ENCODE results near the gene CADM3.

CADM3 gene

DNA sequence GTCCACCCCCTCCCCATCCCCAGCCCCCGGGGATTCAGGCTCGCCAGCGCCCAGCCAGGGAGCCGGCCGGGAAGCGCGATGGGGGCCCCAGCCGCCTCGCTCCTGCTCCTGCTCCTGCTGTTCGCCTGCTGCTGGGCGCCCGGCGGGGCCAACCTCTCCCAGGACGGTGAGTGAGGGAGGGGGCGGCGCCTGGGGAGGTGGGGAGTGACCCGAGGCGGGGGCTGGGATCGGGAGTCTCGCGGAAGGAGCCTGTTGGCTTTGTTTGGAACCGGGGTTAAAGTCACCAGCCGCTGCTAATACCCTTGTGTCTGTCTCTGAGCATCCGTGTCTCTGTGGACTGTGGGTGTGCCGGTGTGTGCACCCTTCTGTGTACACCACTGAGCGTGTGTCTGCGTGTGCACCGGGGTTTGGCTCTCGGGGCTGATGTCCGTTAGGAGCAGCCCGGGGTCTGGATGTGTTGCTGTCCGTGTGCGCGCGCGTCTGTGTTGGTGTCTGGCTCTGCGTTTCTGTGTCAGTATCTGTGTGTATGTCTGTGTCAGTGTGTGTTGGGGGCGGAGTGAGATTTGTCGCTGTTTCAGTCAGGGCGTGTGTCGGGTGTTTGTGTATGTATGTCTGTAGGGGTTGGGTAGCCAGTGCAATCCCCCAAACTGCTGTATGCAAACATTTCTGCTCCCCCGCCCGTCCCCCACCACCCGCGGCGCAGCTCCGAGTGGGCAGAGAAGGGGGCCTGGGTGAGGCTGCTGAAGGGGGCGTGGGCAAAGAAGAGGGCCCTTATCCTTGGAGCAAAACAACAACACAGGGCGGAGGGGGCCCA, 480 bp downstream of the CADM3 start:
- intact Hi-C loops (cut with DNase I): no loop called here
- DNase-seq: peak in 36 of 42 donors; percentile 16 to 67 (median 44)

DNA sequence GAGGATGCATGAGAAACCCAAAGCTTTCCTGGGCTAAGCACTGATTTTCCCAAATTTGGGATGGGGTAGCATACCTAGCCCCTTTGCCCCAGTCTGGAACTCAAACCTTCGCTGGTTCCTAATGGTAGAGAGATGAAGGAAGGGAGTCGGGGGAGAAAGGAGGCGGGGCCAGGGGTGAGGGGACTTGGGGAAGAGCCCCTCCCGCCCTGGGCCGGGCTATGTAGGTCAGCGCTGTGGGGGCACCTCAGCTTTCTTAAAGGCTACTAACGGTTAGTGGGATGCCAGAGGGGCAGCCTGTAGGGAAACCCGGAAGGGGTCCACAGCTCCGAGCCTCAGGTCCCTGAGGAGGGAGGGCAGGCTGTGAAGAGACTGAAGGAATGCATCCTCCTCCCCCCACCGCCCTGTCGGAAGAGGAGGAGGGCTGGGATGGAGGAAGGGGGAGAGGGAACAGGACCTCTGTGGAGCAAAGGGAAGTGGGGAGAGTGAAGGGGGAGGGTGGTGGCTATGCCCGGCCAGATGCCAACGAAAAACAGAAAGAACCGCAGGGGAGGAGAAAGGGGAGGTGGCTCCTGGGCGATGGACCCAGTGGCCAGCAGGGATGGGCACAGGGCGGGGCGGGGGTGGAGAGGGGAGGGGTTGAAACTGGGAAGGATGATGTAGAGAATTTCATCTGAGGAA, 1.3 kb downstream of the CADM3 start:
- intact Hi-C loops (cut with DNase I): no loop called here
- peak in 23 of 42 donors; percentile 19 to 58 (median 33) for DNase-seq

DNA sequence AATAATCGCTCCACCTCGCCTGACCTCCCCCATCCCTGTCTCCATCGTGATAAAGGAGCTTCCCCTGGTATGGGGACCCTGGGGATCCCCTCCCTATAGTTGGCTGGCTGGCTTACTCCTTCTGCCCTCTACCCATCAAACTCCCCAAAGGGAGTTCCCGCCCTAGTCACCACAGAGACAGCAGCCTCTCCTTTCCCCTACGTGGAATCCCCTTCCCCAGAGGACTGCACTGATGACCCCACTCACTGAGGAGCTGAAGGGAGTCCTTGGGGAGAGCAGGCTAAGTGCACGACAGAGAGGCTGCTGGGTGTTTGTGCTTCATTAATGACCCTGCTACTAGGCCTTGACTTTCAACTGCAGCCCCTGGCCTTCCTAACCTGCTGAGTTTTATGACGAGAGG, 1.9 kb downstream of the CADM3 start:
- DNase-seq: no peak
- intact Hi-C loops (cut with DNase I): no loop called here

DNA sequence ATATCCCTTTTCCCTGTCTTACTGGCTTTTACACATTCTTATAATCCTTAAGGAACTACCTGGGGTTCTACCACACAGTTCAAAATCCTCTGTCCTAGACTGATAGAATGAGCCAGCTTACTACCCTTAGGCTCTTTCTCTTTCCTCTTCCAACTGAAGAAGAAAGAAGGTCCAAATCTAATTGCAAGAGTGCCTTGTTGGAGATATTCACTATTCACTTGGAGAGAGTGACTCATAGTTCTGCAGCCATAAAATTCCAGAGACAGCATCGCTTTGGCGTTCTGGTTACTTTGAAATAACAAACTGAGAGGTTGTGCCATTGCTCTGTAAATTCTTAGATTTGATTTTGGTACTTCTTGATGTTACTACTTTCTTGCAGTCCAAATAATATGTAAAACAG, 4.2 kb downstream of the CADM3 start:
- intact Hi-C loops (cut with DNase I): no loop called here
- DNase-seq: no peak

DNA sequence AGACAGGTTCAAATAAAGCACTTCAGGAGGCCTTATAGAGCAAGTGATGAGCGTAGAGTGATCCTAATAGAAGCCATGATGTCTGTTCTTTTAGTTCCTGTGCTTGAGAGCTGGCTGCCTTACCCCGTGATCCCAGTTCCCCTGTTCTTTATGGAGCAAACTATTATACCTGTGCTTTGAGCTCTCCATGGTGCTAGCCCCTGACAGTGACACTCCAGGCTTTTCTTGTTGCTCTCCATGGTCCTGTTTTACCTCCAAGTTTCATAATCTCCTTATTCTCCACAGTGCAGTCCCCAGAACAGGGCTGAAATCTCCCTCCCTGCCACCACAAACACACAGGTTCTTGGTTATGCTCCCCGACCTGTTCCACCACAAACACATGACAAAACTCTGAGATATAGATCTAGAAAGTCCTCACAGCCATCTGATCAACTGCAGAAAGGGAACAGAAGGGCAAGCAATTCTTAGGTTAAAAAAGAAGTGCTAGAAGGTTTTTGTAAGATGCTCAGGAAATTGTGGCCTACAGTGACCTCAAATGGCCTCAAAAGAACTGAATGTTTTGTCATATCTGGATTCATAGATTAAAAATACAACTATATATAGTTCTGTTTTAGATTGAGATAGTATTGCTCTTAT, 6.0 kb downstream of the CADM3 start:
- intact Hi-C loops (cut with DNase I): no loop called here
- DNase-seq: no peak

DNA sequence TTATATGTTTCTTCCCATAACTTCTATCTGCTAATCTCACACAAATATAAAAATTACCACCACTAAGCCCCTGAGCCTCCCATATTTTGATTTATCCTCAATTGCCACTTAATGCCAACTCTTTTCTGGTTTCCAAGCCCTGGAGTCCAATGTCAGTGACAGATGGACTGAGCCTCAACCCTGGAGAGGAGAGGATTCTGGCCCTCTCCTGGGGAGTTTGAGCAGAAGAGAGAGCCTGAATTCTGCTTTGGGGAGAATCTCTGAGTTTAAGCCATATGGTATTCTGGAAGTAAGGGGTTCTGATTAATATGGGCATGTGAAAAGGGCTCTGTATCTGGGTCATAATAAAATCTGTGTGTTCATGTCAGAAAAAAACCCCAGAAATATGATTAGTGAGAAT, 8.5 kb downstream of the CADM3 start:
- DNase-seq: no peak
- intact Hi-C loops (cut with DNase I): no loop called here

DNA sequence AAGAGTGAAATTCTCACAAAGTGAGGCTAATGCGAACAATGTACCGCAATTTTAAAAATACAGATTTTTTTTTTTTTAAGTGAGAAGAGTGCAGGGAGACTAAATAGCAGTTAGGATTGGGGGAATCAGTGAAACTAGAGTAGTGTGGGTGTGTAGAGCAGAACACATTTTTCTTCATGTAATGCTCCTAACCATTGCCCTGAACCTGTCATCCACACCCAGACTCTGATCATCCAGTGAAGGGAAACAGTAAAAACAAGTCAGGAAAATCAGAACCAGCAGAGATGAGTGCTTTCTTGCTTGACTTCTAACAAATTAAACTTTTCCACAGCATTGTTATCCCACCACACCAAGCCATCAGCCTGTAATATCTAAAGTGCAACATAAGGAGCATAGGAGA, 9.1 kb downstream of the CADM3 start:
- intact Hi-C loops (cut with DNase I): no loop called here

DNA sequence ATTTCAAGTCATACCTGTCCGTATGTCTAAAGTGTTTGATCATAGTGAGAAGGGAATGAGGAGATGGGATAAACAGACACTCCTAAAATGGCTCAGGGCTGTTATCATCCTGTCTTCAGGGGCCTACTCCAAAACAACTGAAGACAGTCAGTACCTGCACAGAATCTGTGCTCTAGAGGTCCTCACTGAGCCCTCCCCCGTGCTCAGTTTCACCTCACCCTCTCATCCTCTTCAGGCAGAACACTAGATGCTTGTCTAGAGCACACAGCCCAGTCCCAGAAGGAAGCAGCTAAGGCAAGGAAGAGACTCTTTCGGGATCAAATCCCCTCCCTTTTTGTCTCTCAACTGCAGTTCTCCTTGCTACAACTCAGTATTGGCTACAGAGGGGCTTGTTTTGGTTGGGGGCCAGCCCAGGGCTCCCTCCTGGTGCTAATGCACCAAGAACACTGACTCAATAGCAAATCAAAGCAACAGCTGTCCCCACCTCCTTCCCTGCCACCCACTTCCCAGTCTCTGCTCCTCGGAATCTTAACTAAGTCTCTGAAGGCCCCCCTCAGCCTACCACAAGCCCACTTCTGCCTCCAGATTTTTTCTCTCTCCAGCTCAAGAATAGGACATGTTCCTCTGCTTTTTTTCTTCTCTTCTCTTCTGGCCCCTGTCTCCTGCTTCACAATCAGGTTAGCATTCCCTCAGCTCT, 10.1 kb downstream of the CADM3 start:
- intact Hi-C loops (cut with DNase I): no loop called here
- peak in 8 of 42 donors; percentile 21 to 67 (median 42) for DNase-seq

More for the DNA sequence above, 9.1 kb downstream of the CADM3 start:
- DNase-seq: peak in 2 of 42 donors; percentile 33 to 60

DNA sequence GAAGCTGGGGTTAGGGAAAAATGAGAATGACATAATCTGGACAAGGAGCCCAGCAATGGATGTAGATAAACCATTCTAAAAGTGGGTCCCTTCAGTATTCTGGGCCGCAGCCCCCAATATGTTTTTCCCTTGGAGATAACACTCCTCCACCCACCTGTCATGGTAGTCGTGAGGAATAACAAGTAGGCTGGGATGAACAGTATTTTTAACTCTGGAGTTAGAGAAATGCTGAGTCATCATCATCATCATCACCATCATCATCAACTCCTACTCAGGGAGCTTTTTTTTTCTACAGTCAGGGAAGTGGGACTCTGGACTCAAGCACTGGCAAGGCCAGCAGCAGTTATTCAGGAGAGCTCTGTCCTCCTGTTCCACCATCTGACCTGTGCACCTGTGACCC, 12.8 kb downstream of the CADM3 start:
- DNase-seq: peak in 2 of 42 donors; percentile 60 to 62
- intact Hi-C loops (cut with DNase I): no loop called here

DNA sequence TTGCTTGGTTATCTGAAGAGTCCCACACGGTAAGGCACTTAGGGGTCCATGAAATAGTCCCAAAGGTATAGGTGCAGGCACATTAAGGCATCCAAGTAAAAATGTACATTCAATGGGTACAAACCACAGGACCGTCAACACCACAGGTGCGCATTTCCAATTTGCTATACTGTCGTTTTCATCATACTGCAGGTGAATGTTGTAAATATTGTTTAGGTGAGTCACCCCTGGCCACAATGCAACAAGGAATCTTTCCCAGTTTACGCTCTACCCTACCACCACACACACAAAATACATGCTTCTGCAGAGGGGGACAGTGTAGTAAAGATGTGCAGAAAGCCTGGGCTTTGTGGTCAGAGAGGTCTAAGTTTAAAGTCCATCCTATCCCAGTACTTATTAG, 13.7 kb downstream of the CADM3 start:
- intact Hi-C loops (cut with DNase I): no loop called here

DNA sequence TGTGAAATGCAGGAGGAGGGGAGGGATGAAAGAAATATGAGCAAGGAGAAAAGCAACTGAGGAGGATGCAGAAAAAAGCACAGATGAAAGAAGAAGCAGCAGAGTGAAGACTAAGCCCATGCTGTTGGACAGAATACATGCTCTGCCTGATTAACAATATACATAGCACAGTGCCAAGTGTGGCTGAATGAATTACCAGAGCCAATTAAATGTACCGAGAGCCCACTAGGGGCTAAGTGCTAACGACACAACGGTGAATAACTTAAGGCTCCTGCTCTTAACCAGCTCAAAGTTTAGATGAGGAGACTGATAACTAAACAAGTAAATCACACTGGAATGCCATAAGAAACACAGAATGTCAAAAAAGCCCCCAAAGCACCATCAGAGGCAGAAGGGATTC, 15.6 kb downstream of the CADM3 start:
- intact Hi-C loops (cut with DNase I): no loop called here
- no peak for DNase-seq

More for the DNA sequence above, 13.7 kb downstream of the CADM3 start:
- no peak for DNase-seq

DNA sequence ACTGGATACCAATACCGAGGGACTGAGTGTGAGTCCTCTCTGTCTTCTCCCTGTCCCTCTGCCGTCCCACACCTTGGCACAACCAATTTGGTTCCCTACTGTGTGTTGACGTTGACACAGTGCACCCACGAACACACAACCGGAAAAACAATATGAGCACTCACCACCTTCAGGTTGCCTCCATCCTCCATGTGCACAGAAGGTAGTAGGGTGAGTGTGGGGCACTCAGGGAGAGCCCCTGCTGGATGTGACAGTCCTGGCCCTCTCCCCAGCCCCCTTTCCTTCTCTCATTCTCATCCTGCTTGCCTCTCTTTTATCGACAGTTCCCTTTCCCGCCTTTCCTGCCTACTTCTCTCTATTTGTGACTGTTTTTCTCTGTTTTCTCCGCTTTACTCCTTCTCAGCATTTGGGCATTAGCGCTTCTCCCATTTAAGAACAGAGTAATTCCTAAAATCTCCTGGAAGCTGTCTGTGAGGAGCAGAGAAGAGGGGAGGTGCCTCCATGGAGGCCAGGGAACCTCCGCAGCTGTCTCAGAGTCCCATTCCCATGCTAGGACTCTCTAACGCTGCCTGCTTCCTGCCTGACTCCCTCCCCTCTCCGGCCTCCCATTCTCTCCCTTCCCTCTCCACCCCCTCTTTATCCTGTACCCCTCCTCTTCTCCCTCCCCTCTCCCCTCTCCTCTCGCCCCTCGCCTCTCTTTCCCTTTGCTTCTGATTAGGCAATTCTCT, 16.4 kb downstream of the CADM3 start:
- intact Hi-C loops (cut with DNase I): no loop called here
- DNase-seq: no peak

DNA sequence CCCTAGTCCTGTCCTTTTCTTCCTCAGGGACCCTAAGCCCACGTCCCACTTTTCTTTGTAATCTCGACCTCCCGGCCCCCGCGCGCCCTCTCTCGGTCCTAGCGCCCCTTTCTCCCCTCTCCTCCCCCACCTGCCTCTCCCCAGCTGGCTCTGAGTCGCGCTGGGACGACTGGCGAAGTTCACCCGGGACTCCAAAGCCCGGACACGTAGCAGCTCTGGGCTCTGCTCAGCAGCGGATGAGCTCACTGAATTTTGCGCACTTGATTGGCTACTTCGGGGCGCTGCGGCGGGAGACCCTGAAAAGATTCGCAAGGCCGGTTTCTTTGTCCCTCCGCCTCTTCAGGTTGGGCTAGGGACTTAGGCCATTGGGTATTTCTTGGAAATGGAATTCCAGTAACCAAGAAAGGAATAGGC, 17.0 kb downstream of the CADM3 start:
- DNase-seq: peak in 38 of 42 donors; percentile 34 to 79 (median 55)
- intact Hi-C loops (cut with DNase I): no loop called here

DNA sequence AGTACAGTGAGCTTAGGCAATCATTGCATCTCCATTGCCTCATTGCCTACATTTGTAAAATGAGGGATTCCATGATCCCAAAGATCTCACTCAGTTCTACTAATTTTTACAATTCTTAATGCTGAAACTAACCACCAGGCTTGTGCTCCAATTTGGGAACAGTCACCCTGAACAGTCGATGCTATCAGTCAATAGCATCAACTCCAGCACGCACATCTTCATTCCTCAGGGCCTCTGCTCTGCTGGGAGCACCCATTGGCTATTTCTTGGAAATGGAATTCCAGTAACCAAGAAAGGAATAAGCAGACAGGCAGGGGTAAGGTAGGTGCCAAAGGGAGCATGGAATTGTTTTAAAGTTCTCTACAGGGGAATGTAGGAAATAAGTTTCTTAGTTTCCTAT, 19.0 kb downstream of the CADM3 start:
- intact Hi-C loops (cut with DNase I): no loop called here
- DNase-seq: no peak

DNA sequence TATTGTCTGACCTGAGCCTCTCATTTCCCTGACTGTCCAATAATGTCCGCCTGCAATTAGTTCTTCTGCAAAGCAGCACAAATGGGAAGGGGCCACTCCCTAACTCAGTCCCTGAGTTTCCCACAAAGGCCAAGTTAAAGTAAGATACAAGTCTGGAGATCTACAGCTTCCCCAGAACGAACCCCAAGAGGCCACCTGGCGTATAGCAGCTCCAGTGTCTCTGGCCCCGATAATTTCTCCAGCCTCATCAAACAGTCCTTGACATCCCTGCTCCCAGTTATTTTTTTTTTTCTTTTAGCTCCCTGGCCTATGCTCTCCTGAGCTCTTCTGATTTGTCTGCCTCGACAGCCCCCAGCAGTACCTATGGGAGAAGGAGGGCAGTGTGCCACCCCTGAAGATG, 25.1 kb downstream of the CADM3 start:
- intact Hi-C loops (cut with DNase I): loop anchor here (5.0 kb wide), 1 partner anchor 34 kb away; no protein-coding TSS in a partner anchor
- no peak for DNase-seq

DNA sequence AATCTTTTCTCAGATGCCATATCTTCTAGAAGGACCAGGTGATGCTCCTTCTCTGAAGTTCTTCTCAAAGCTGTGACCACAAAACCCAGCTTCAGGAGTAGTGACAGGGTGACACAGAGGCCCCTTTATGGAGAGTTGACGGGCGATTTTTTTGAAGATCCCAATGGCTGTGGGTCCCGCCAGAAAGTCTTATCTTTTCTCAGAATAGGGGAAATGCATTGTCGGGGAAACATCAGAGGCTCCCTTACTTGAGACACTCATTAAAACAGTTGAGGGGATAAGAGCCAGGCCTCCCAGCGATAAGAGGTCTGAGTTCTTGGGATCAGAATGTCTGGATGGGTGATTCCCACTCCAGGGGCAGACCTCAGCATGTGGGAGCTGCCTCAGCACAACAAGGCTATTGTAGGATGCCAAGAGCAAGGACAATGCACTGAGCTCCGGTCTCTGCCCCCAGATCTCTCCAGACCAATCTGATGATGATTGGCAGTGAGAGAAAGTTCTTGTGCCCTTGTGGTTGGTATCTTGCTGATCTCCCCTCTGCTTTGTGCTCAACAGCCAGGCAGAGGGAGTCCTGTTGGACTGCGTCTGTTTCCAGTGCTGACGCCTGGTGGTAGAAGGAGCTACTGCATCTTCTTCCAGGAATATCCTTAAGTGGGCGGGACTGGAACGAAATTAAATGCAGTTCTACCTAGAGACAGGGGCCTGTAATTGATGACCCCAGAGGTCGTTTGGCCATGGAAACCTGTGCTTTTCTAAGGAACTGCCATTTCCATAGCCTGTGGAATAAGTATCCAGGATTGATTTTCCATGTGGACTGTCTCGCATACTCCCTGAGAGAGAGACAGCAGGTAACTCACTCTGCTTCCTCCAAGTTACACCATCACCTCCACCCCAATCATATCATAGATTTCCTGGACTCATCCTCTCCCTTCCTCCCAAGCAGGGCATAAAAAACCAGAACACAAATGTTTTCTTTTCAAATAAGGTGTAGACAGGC, 26.4 kb downstream of the CADM3 start:
- intact Hi-C loops (cut with DNase I): loop anchor here (5.0 kb wide), 1 partner anchor 36 kb away; no protein-coding TSS in a partner anchor

DNA sequence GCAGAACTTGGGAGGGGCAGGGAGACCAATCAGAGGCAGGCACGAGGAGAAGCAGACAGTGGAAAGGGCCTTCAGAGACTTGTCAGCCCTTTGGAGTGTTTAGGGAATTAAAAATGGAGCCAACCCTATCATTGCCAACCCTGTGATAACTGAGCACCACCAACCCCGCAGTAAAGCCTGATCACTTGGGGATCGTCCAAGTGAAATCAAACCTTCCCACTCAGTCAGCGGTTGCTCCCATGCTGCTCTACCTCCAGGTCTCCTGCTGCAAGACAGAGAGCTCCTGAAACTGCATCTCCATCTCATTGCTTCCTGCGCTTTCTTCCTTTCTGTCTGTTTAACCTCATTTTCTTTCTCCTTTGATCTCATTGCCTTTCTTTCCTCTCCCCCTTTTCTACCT, 28.5 kb downstream of the CADM3 start:
- intact Hi-C loops (cut with DNase I): loop anchor here (5.0 kb wide), 1 partner anchor 38 kb away; no protein-coding TSS in a partner anchor
- peak in 6 of 42 donors; percentile 15 to 76 (median 50) for DNase-seq

More for the DNA sequence above, 26.4 kb downstream of the CADM3 start:
- DNase-seq: peak; percentile 45 to 91 (median 82)

All from head of caudate nucleus (tissue), 42 donors.